Skeletal muscle tissue (tissue), 4 donors: Measurements from ENCODE around the gene CUZD1. TPM values are rescaled to one million over a fixed set of nuclear protein-coding genes. Genes with fewer than 3 reads are reported as not detected.

ENCODE experiments used
- H3K27ac ChIP-seq: one replicate; pipeline ENCODE4 v1.7.0; 2013; ENCODE audit warnings: mild to moderate bottlenecking, low read depth, low read length, inconsistent platforms
- H3K27me3 ChIP-seq, 3 donors: one replicate each; pipeline ENCODE4 v1.7.0; 2013; ENCODE audit warnings: low read length in 3 of 3; ENCODE audit not compliant: control insufficient read depth in 3 of 3, insufficient read depth in 3 of 3
- H3K36me3 ChIP-seq, 3 donors: one replicate each; pipeline ENCODE4 v1.7.0; 2013; ENCODE audit warnings: low read length in 3 of 3; ENCODE audit not compliant: control insufficient read depth in 3 of 3, insufficient read depth in 3 of 3
- H3K4me1 ChIP-seq, 3 donors: one replicate each; pipeline ENCODE4 v1.7.0; 2013; ENCODE audit warnings: low read length in 3 of 3, mild to moderate bottlenecking in 3 of 3; ENCODE audit not compliant: control insufficient read depth in 3 of 3, insufficient read depth in 3 of 3
- H3K4me3 ChIP-seq, 3 donors: one replicate each; pipeline ENCODE4 v1.7.0; 2013; ENCODE audit warnings: low read length in 3 of 3
- H3K9ac ChIP-seq, 3 donors: one replicate each; pipeline ENCODE4 v1.7.0; 2013; ENCODE audit warnings: low read length in 3 of 3, mild to moderate bottlenecking in 3 of 3, moderate library complexity in 2 of 3, low read depth in 1 of 3
- H3K9me3 ChIP-seq, 3 donors: one replicate each; pipeline ENCODE4 v1.7.0; 2013; ENCODE audit warnings: low read length in 3 of 3; ENCODE audit not compliant: control insufficient read depth in 3 of 3
- total RNA-seq: library from RNA; depleted of rRNA; stranded (reverse); fragments of >200 nt; gene quantifications from one replicate; pipeline ENCODE4 v1.2.3, GENCODE V29; 2014
- donor health status: Osteomylitis.

Gene CUZD1
- total RNA-seq, 1 donor from 2014 or later: 0.52 TPM

GRCh38 chr10:122844146-122844545, 1.5 kb downstream of the CUZD1 start:
- Histone ChIP-seq H3K36me3 (no peaks in the 10 kb centered on the region), H3K27me3 (no peaks in the 10 kb centered on the region), H3K9ac (no peak overlapping the region), H3K4me1 (peaks cover 0 to 6% (median 3%) of the 10 kb centered on the region in 3 donors), H3K4me3 (no peak overlapping the region), H3K9me3 (no peaks in the 10 kb centered on the region), H3K27ac (no peak overlapping the region)

GRCh38 chr10:122841569-122841968, 4.1 kb downstream of the CUZD1 start:
- Histone ChIP-seq H3K9ac (no peak overlapping the region), H3K36me3 (no peaks in the 10 kb centered on the region), H3K9me3 (no peaks in the 10 kb centered on the region), H3K27me3 (no peaks in the 10 kb centered on the region), H3K4me3 (no peak overlapping the region), H3K4me1 (no peaks in the 10 kb centered on the region), H3K27ac (no peak overlapping the region)

- peaks cover 0 to 2% (median 0%) of the 10 kb centered on the region in 3 donors for H3K36me3 ChIP-seq
- H3K4me1 ChIP-seq: no peaks in the 10 kb centered on the region
- no peak overlapping the region for H3K9ac ChIP-seq
- no peak overlapping the region for H3K4me3 ChIP-seq
- no peak overlapping the region for H3K27ac ChIP-seq
- no peaks in the 10 kb centered on the region for H3K27me3 ChIP-seq
- no peaks in the 10 kb centered on the region for H3K9me3 ChIP-seq
Observed at GRCh38 chr10:122839505-122839904, 6.2 kb downstream of the CUZD1 start.

GRCh38 chr10:122838880-122839279, 6.8 kb downstream of the CUZD1 start:
- Histone ChIP-seq H3K4me3 (no peak overlapping the region), H3K9ac (no peak overlapping the region), H3K36me3 (peaks cover 0 to 2% (median 0%) of the 10 kb centered on the region in 3 donors), H3K27me3 (no peaks in the 10 kb centered on the region), H3K4me1 (no peaks in the 10 kb centered on the region), H3K27ac (no peak overlapping the region), H3K9me3 (no peaks in the 10 kb centered on the region)

GRCh38 chr10:122835908-122836307, 9.7 kb downstream of the CUZD1 start:
- Histone ChIP-seq H3K36me3 (peaks cover 0 to 6% (median 0%) of the 10 kb centered on the region in 3 donors), H3K4me3 (no peak overlapping the region), H3K9ac (no peak overlapping the region), H3K9me3 (no peaks in the 10 kb centered on the region), H3K27ac (no peak overlapping the region), H3K27me3 (no peaks in the 10 kb centered on the region), H3K4me1 (no peaks in the 10 kb centered on the region)

- Histone ChIP-seq H3K27me3 (no peaks in the 10 kb centered on the region), H3K4me3 (no peak overlapping the region), H3K27ac (no peak overlapping the region)
Observed at GRCh38 chr10:122830965-122831353, 14.7 kb downstream of the CUZD1 start.

GRCh38 chr10:122830273-122830964, 15.2 kb downstream of the CUZD1 start:
- Histone ChIP-seq H3K36me3 (peaks cover 0 to 6% (median 0%) of the 10 kb centered on the region in 3 donors), H3K4me1 (no peaks in the 10 kb centered on the region), H3K9me3 (no peaks in the 10 kb centered on the region), H3K9ac (no peak overlapping the region), H3K27ac (no peak overlapping the region), H3K4me3 (no peak overlapping the region), H3K27me3 (no peaks in the 10 kb centered on the region)

More at GRCh38 chr10:122830965-122831353, 14.7 kb downstream of the CUZD1 start:
- Histone ChIP-seq H3K9me3 (no peaks in the 10 kb centered on the region), H3K4me1 (no peaks in the 10 kb centered on the region), H3K9ac (no peak overlapping the region), H3K36me3 (peaks cover 0 to 6% (median 0%) of the 10 kb centered on the region in 3 donors)

GRCh38 chr10:122829454-122829853, 16.2 kb downstream of the CUZD1 start:
- H3K36me3 ChIP-seq: peaks cover 0 to 4% (median 0%) of the 10 kb centered on the region in 3 donors

GRCh38 chr10:122828716-122829255, 16.9 kb downstream of the CUZD1 start:
- no peak overlapping the region for H3K9ac ChIP-seq
- H3K9me3 ChIP-seq: no peaks in the 10 kb centered on the region
- H3K4me1 ChIP-seq: no peaks in the 10 kb centered on the region
- peaks cover 0 to 4% (median 0%) of the 10 kb centered on the region in 3 donors for H3K36me3 ChIP-seq
- no peak overlapping the region for H3K4me3 ChIP-seq
- H3K27me3 ChIP-seq: no peaks in the 10 kb centered on the region
- no peak overlapping the region for H3K27ac ChIP-seq

More at GRCh38 chr10:122829454-122829853, 16.2 kb downstream of the CUZD1 start:
- Histone ChIP-seq H3K9me3 (no peaks in the 10 kb centered on the region), H3K4me3 (no peak overlapping the region), H3K4me1 (no peaks in the 10 kb centered on the region), H3K27me3 (no peaks in the 10 kb centered on the region), H3K9ac (no peak overlapping the region), H3K27ac (no peak overlapping the region)

- Histone ChIP-seq H3K9me3 (no peaks in the 10 kb centered on the region), H3K4me1 (no peaks in the 10 kb centered on the region), H3K27me3 (peaks cover 0 to 7% (median 2%) of the 10 kb centered on the region in 3 donors), H3K9ac (no peak overlapping the region), H3K27ac (no peak overlapping the region), H3K36me3 (peaks cover 0 to 4% (median 0%) of the 10 kb centered on the region in 3 donors), H3K4me3 (no peak overlapping the region)
Observed at GRCh38 chr10:122827302-122827701, 18.4 kb downstream of the CUZD1 start.
